Neural crest cell (in vitro differentiated cells): ENCODE measurements around the gene GNLY. TPM values are rescaled to one million over a fixed set of nuclear protein-coding genes. Genes with fewer than 3 reads are reported as not detected.

Experiments
- DNase-seq: peaks from one replicate; pipeline ENCODE4 v3.0.0; 2021; ENCODE audit warnings: low read depth, mixed read lengths, low spot score
- H3K27ac Mint-ChIP-seq: one replicate; pipeline ENCODE4 v1.8.0; 2021; ENCODE audit warnings: mild to moderate bottlenecking, mixed read lengths; ENCODE audit not compliant: unreplicated experiment
- H3K27me3 Mint-ChIP-seq: 2 replicates; pipeline ENCODE4 v1.8.0; 2021; ENCODE audit warnings: low read depth, mild to moderate bottlenecking, mixed read lengths
- H3K36me3 Mint-ChIP-seq: 2 replicates; pipeline ENCODE4 v1.8.0; 2021; ENCODE audit warnings: low read depth, mild to moderate bottlenecking, mixed read lengths
- H3K4me1 Mint-ChIP-seq: 2 replicates; pipeline ENCODE4 v1.8.0; 2021; ENCODE audit warnings: mixed read lengths
- H3K4me3 Mint-ChIP-seq: one replicate; pipeline ENCODE4 v1.8.0; 2021; ENCODE audit warnings: mild to moderate bottlenecking, mixed read lengths
- H3K9me3 Mint-ChIP-seq: 2 replicates; pipeline ENCODE4 v1.8.0; 2021; ENCODE audit warnings: mixed read lengths
- long read RNA-seq: library from polyadenylated mRNA; unstranded; transcript quantifications from one replicate; pipeline ENCODE4 v2.0.0, GENCODE V29; 2020
- total RNA-seq: library from RNA; stranded (reverse); gene quantifications from 2 replicates; pipeline ENCODE4 v1.2.1, GENCODE V29; 2021
- TF ChIP-seq, protein P1 (sequence below): fragments of 200-600 bp; sonication (generic); conservative IDR thresholded peaks from 2 replicates; pipeline ENCODE4 v1.5.0; 2021; ENCODE audit warnings: antibody characterized with exemption, mild to moderate bottlenecking

Gene GNLY
- not detected in 2 replicates for total RNA-seq
- long read RNA-seq: 0 reads

DNA sequence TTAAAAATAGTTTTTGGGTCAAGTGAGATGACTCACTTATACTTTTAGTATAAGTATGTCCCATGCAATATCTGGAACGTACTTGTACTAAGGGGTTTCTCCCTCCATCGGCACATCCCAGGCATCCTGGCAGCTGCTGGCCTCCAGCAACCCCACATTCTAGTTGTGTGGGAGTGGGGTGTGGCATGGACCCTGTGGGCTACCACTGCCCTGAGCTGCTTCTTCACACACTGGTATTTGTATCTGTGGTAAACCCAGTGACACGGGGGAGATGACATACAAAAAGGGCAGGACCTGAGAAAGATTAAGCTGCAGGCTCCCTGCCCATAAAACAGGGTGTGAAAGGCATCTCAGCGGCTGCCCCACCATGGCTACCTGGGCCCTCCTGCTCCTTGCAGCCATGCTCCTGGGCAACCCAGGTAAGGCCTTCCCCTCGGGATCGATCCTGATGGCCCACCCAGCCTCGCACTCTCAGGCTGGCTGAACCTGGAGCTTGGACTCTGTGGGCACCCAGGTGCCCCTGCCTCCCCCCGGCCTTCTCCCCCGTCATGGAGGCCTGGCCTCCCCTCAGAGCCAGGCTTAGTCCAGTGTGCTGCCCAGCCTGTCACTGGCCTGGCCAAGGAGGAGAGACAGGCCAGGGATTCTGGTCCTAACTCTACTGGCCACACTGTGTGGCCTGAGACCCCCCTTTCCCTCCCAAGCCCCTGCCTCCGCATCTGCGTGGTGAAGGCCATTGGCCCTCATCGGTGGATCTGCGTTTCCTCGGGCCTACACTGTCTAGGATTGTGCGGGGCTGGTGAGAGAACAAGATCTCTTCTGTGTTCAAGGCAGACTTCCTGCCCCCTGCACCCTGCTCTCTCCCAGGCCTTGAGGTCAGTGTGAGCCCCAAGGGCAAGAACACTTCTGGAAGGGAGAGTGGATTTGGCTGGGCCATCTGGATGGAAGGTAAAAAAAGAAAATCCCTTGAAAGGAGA is at the start of gene GNLY:
Gene GNLY (plus strand): TSS at position 307 of the 974 bp plus-strand sequence. CDS start 61 bp downstream, at position 368.
- Mint-ChIP-seq H3K4me3 (no peak within 1 kb of the TSS), H3K4me1 (peaks cover 5% of the 10 kb centered on the region), H3K27ac (peak within 1 kb of the TSS; percentile 62), H3K36me3 (no peaks in the 10 kb centered on the region), H3K9me3 (no peaks in the 10 kb centered on the region), H3K27me3 (peaks cover 2% of the 10 kb centered on the region)
- no peak for DNase-seq
- TF ChIP-seq, protein P1, sequence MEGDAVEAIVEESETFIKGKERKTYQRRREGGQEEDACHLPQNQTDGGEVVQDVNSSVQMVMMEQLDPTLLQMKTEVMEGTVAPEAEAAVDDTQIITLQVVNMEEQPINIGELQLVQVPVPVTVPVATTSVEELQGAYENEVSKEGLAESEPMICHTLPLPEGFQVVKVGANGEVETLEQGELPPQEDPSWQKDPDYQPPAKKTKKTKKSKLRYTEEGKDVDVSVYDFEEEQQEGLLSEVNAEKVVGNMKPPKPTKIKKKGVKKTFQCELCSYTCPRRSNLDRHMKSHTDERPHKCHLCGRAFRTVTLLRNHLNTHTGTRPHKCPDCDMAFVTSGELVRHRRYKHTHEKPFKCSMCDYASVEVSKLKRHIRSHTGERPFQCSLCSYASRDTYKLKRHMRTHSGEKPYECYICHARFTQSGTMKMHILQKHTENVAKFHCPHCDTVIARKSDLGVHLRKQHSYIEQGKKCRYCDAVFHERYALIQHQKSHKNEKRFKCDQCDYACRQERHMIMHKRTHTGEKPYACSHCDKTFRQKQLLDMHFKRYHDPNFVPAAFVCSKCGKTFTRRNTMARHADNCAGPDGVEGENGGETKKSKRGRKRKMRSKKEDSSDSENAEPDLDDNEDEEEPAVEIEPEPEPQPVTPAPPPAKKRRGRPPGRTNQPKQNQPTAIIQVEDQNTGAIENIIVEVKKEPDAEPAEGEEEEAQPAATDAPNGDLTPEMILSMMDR: no peak

- Mint-ChIP-seq H3K4me1 (no peaks in the 10 kb centered on the region), H3K36me3 (peaks cover 23% of the 10 kb centered on the region), H3K4me3 (no peak overlapping the region), H3K9me3 (no peaks in the 10 kb centered on the region), H3K27me3 (no peaks in the 10 kb centered on the region), H3K27ac (no peak overlapping the region)
- TF ChIP-seq, protein P1: no peak
- no peak for DNase-seq
Measured at GRCh38 chr2:85644909-85645308, 49.2 kb upstream of the GNLY start.

GRCh38 chr2:85646166-85646565 is 48.0 kb upstream of the GNLY start:
- TF ChIP-seq, protein P1: no peak
- Mint-ChIP-seq H3K27me3 (no peaks in the 10 kb centered on the region), H3K4me1 (no peaks in the 10 kb centered on the region), H3K27ac (no peak overlapping the region), H3K4me3 (no peak overlapping the region), H3K9me3 (no peaks in the 10 kb centered on the region), H3K36me3 (peaks cover 18% of the 10 kb centered on the region)
- DNase-seq: no peak

DNA sequence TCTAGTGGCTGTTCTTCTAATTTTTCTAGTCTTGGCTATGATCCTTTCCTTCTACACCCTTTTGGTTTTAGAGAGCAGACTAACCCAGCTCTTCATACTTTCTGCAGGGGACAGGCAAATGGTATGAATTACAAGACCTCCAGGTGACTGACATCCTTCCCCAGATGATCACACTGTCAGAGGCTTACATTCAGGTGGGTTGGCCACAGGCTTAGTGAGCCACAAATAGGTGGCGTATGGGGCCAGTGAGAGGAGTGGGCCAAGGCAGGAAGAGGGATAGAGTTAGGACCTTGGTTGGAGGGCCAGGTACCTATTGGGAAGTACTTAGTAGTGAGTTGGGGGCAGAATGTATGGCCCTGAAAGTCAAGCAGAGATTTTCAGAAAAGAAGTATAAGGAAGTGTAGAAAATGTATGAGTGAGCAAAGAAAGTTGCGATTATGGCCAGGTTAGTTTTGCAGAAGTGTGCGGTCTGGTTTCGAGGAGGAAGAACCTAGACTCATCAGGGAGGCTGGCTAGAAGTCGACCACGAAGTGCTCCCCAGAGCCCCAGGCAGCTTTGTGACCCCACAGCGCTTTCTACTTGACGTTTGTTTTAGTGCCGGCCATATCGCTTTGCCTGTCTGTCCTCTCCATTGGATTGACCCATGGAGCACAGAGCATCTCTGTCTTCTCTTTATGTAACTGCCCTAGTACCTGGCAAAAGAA is 46.2 kb upstream of the GNLY start:
- TF ChIP-seq, protein P1: no peak
- Mint-ChIP-seq H3K27me3 (no peaks in the 10 kb centered on the region), H3K4me3 (no peak overlapping the region), H3K36me3 (peaks cover 11% of the 10 kb centered on the region), H3K4me1 (no peaks in the 10 kb centered on the region), H3K9me3 (no peaks in the 10 kb centered on the region), H3K27ac (no peak overlapping the region)
- DNase-seq: no peak

DNA sequence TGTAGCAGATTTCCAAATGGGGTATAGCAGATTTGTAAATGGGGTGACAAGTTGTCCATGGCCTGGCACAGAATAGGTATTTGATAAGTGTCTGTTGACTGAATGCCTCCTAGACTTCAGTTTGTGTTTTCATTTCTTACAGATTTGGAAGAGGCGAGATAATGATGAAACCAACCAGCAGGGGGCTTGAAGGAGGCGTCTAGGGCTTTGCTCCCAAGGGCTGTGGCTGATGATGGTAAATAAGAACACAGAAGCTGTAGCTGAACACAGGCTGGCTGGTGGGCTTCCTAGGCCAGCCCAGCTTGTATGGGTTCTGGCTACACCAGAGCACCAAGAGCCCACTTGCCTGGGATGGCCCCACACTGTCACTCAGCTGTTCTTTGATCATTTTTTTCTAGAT is 45.5 kb upstream of the GNLY start:
- Mint-ChIP-seq H3K4me1 (no peaks in the 10 kb centered on the region), H3K27me3 (no peaks in the 10 kb centered on the region), H3K36me3 (peaks cover 11% of the 10 kb centered on the region), H3K27ac (no peak overlapping the region), H3K9me3 (no peaks in the 10 kb centered on the region), H3K4me3 (no peak overlapping the region)
- peak; percentile 36 for DNase-seq
- TF ChIP-seq, protein P1: peak; percentile 57
